ENCODE data around the gene NUDT8. TPM values are rescaled to one million over a fixed set of nuclear protein-coding genes. Genes with fewer than 3 reads are reported as not detected.
A peak's percentile ranks its signal among the peaks of the same experiment; 100 is the strongest.

NUDT8 gene
- polyA plus RNA-seq, 1 donor (not counting 4 experiments of a cell fraction or from before 2014, with no cell fraction given), result 1.1 TPM

DNA sequence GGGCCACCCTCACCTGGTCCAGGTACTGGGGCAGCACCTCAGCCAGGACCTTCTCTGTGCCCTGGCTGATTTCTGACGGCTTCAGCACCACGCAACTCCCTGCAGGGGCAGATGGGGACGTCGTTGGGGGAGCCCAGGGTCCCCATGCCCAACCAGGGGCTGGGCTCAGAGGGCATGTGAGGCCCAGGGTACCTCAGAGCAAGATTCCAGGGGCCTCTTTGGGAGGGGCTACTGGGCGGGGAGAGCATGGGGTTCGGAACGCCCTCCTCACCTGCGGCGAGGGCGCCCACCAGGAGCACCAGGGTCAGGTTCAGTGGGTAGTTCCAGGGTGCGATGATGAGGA is 36.5 kb upstream of the NUDT8 start:
- H3K9me3 ChIP-seq (ENCODE audit: control insufficient read depth, low read depth, low read length), result no peaks in the 10 kb centered on the region
- H3K27me3 ChIP-seq (ENCODE audit: control insufficient read depth, extremely low read depth, insufficient read depth, low read length), result no peaks in the 10 kb centered on the region
- H3K79me2 ChIP-seq (ENCODE audit: control insufficient read depth, insufficient read depth, low read length), result no peaks in the 10 kb centered on the region
- dilution Hi-C loops (cut with MboI; ENCODE audit: extremely low pct_ligation_motif_present, low sequenced_read_pairs), result no loop called here
- no peak overlapping the region for H3K27ac ChIP-seq (ENCODE audit: control insufficient read depth, insufficient read depth, low read length)
- H3K36me3 ChIP-seq (ENCODE audit: control insufficient read depth in 2 of 2, extremely low read depth in 1 of 2, insufficient read depth in 2 of 2, low read length in 2 of 2), result no peaks in the 10 kb centered on the region
- no peaks in the 10 kb centered on the region for H3K9me1 ChIP-seq (ENCODE audit: control insufficient read depth, extremely low read depth, insufficient read depth, low read length)
- no peak overlapping the region for H2AFZ ChIP-seq (ENCODE audit: control insufficient read depth, low read length)
- no peak for TF ChIP-seq EZH2 (IDR thresholded peaks at IDR 0.05; ENCODE audit: low read length)
- TF ChIP-seq, protein P1, sequence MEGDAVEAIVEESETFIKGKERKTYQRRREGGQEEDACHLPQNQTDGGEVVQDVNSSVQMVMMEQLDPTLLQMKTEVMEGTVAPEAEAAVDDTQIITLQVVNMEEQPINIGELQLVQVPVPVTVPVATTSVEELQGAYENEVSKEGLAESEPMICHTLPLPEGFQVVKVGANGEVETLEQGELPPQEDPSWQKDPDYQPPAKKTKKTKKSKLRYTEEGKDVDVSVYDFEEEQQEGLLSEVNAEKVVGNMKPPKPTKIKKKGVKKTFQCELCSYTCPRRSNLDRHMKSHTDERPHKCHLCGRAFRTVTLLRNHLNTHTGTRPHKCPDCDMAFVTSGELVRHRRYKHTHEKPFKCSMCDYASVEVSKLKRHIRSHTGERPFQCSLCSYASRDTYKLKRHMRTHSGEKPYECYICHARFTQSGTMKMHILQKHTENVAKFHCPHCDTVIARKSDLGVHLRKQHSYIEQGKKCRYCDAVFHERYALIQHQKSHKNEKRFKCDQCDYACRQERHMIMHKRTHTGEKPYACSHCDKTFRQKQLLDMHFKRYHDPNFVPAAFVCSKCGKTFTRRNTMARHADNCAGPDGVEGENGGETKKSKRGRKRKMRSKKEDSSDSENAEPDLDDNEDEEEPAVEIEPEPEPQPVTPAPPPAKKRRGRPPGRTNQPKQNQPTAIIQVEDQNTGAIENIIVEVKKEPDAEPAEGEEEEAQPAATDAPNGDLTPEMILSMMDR (optimal IDR thresholded peaks at IDR 0.05 in 1 of 3, IDR thresholded peaks at IDR 0.05 in 1 of 3, conservative IDR thresholded peaks at IDR 0.05 in 1 of 3; ENCODE audit: extremely low read depth in 1 of 3, insufficient read depth in 2 of 3, low read length in 3 of 3), result no peak
- FAIRE-seq (no peak), DNase-seq (ENCODE audit: low read depth, low spot score) (no peak)
- no peak overlapping the region for H3K4me3 ChIP-seq (ENCODE audit: control insufficient read depth in 2 of 3, extremely low read depth in 1 of 3, insufficient read depth in 2 of 3, low read depth in 1 of 3, low read length in 3 of 3)
- no peak overlapping the region for H3K9ac ChIP-seq (ENCODE audit: control insufficient read depth, extremely low read depth, insufficient read depth, low read length)
- no peaks in the 10 kb centered on the region for H3K4me1 ChIP-seq (ENCODE audit: control insufficient read depth, extremely low read depth, insufficient read depth, low read length)
- no peaks in the 10 kb centered on the region for H4K20me1 ChIP-seq (ENCODE audit: control insufficient read depth, extremely low read depth, insufficient read depth, low read length)
- H3K4me2 ChIP-seq (ENCODE audit: control insufficient read depth, extremely low read depth, insufficient read depth, low read depth, low read length), result no peak overlapping the region

DNA sequence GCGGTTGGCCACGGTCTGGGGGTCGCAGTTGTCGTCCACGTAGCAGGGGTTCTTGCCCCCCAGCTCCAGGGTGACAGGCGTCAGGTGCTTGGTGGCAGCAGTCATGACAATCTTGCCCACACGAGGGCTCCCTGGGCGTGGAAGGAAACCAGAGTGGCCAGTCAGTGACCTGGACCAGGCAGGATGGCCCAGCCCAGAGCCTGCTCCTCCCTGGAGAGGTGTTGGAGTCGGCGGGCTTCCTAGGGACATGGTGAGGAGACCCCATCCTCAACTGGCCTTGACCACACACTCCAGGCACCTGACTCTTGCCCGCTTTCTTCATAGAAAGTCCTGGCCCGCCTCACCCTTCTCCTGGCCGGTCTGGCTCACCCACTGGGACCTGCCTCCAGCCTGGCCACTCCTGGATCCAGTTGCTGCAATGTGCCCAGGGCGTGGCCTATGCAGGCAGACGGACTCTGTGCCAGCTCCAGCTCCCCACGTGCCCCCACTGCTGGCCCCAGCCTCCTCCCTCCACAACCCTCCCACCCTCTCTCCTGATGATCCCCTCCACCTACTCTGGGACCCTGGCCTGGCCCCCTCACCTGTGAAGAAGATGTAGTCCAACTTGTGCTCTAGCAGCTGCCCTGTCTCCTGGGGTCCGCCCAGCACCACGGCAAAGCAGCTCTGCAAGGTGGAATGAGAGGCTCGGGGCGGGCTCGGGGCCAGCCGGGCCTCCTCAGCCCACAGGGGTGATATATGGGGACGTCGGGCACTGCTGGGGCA is 36.0 kb upstream of the NUDT8 start:
- no peak for FAIRE-seq

More for the DNA sequence above, 36.0 kb upstream of the NUDT8 start:
- dilution Hi-C loops (cut with MboI; ENCODE audit: extremely low pct_ligation_motif_present, low sequenced_read_pairs), result no loop called here
- no peak for TF ChIP-seq EZH2 (IDR thresholded peaks at IDR 0.05; ENCODE audit: low read length)
- TF ChIP-seq, protein P1 (optimal IDR thresholded peaks at IDR 0.05 in 1 of 3, IDR thresholded peaks at IDR 0.05 in 1 of 3, conservative IDR thresholded peaks at IDR 0.05 in 1 of 3; ENCODE audit: extremely low read depth in 1 of 3, insufficient read depth in 2 of 3, low read length in 3 of 3), result peak in 2 of 3 experiments; percentile 22 to 55
- Histone ChIP-seq H3K36me3 (ENCODE audit: control insufficient read depth in 2 of 2, extremely low read depth in 1 of 2, insufficient read depth in 2 of 2, low read length in 2 of 2) (no peaks in the 10 kb centered on the region), H3K4me3 (ENCODE audit: control insufficient read depth in 2 of 3, extremely low read depth in 1 of 3, insufficient read depth in 2 of 3, low read depth in 1 of 3, low read length in 3 of 3) (no peak overlapping the region), H2AFZ (ENCODE audit: control insufficient read depth, low read length) (no peak overlapping the region), H3K9me3 (ENCODE audit: control insufficient read depth, low read depth, low read length) (no peaks in the 10 kb centered on the region), H3K4me2 (ENCODE audit: control insufficient read depth, extremely low read depth, insufficient read depth, low read depth, low read length) (no peak overlapping the region), H4K20me1 (ENCODE audit: control insufficient read depth, extremely low read depth, insufficient read depth, low read length) (no peaks in the 10 kb centered on the region), H3K27ac (ENCODE audit: control insufficient read depth, insufficient read depth, low read length) (no peak overlapping the region), H3K79me2 (ENCODE audit: control insufficient read depth, insufficient read depth, low read length) (no peaks in the 10 kb centered on the region), H3K4me1 (ENCODE audit: control insufficient read depth, extremely low read depth, insufficient read depth, low read length) (no peaks in the 10 kb centered on the region), H3K9me1 (ENCODE audit: control insufficient read depth, extremely low read depth, insufficient read depth, low read length) (no peaks in the 10 kb centered on the region), H3K27me3 (ENCODE audit: control insufficient read depth, extremely low read depth, insufficient read depth, low read length) (no peaks in the 10 kb centered on the region), H3K9ac (ENCODE audit: control insufficient read depth, extremely low read depth, insufficient read depth, low read length) (no peak overlapping the region)
- DNase-seq (ENCODE audit: low read depth, low spot score), result no peak
